Stimulated activated CD8-positive, alpha-beta memory T cell treated with anti-CD3 and anti-CD28 coated beads, Interleukin-4, amount 100 ng/mL, for 24 hours (primary cell): ENCODE measurements around the gene CHN1.

Experiments
- DNase-seq: peaks from one replicate; pipeline ENCODE4 v3.0.0-alpha.2; 2020; ENCODE audit warnings: low read depth

The CHN1 gene

GRCh38 chr2:174787487-174788205 lies 217.5 kb downstream of the CHN1 start:
- peak; percentile 13 for DNase-seq

GRCh38 chr2:174786066-174786725 lies 219.0 kb downstream of the CHN1 start:
- DNase-seq: no peak

GRCh38 chr2:174785481-174785880 lies 219.7 kb downstream of the CHN1 start:
- DNase-seq: no peak

- DNase-seq: no peak
Observed at GRCh38 chr2:174784909-174785308, 220.3 kb downstream of the CHN1 start.

GRCh38 chr2:174784316-174784715 lies 220.9 kb downstream of the CHN1 start:
- DNase-seq: no peak

- DNase-seq: no peak
Observed at GRCh38 chr2:174781996-174782395, 223.2 kb downstream of the CHN1 start.

GRCh38 chr2:174781298-174781697 lies 223.9 kb downstream of the CHN1 start:
- DNase-seq: no peak

GRCh38 chr2:174780856-174781255 lies 224.3 kb downstream of the CHN1 start:
- DNase-seq: no peak

GRCh38 chr2:174780191-174780840 lies 224.9 kb downstream of the CHN1 start:
- no peak for DNase-seq

- DNase-seq: no peak
Observed at GRCh38 chr2:174779361-174779928, 225.7 kb downstream of the CHN1 start.

GRCh38 chr2:174778085-174778981 lies 226.8 kb downstream of the CHN1 start:
- DNase-seq: peak; percentile 50

- no peak for DNase-seq
Observed at GRCh38 chr2:174777347-174778084, 227.7 kb downstream of the CHN1 start.

- DNase-seq: no peak
Observed at GRCh38 chr2:174776675-174777074, 228.5 kb downstream of the CHN1 start.

- no peak for DNase-seq
Observed at GRCh38 chr2:174776223-174776622, 229.0 kb downstream of the CHN1 start.

GRCh38 chr2:174775571-174775980 lies 229.6 kb downstream of the CHN1 start:
- DNase-seq: no peak

GRCh38 chr2:174774886-174775285 lies 230.3 kb downstream of the CHN1 start:
- DNase-seq: no peak

- DNase-seq: no peak
Observed at GRCh38 chr2:174773215-174773614, 232.0 kb downstream of the CHN1 start.

GRCh38 chr2:174772472-174772801 lies 232.7 kb downstream of the CHN1 start:
- DNase-seq: no peak

- DNase-seq: no peak
Observed at GRCh38 chr2:174771631-174772471, 233.3 kb downstream of the CHN1 start.

- DNase-seq: no peak
Observed at GRCh38 chr2:174771136-174771535, 234.0 kb downstream of the CHN1 start.
